OCI-LY1 (cell line): ENCODE measurements around the gene B4GALT1.

Experiments used
- H2AFZ ChIP-seq: fragments of 200-600 bp; sonication (generic), shearing (Covaris generic); 2 replicates; pipeline ENCODE4 v1.6.0; 2014; ENCODE audit warnings: antibody characterized with exemption, mild to moderate bottlenecking, low read length
- H3F3A ChIP-seq: fragments of 200-600 bp; sonication (generic), shearing (Covaris generic); 2 replicates; pipeline ENCODE4 v1.6.0; 2014; ENCODE audit warnings: mild to moderate bottlenecking, antibody characterized with exemption, low read length, moderate library complexity; ENCODE audit not compliant: insufficient read depth
- H3K27ac ChIP-seq: fragments of 200-600 bp; sonication (generic); 2 replicates; pipeline ENCODE4 v1.5.1; 2014; ENCODE audit warnings: low read length, mixed run types, mild to moderate bottlenecking, low read depth; ENCODE audit not compliant: poor library complexity, severe bottlenecking
- H3K27me3 ChIP-seq: fragments of 200-600 bp; sonication (generic); 2 replicates; pipeline ENCODE4 v1.6.0; 2014; ENCODE audit warnings: antibody characterized with exemption, mild to moderate bottlenecking, low read length, moderate library complexity; ENCODE audit not compliant: insufficient read depth
- H3K36me3 ChIP-seq: fragments of 200-600 bp; sonication (generic); 2 replicates; pipeline ENCODE4 v1.6.1; 2014; ENCODE audit warnings: mild to moderate bottlenecking, antibody characterized with exemption, low read length, moderate library complexity, mixed read lengths; ENCODE audit not compliant: insufficient read depth
- H3K4me1 ChIP-seq: fragments of 200-600 bp; sonication (generic); 2 replicates; pipeline ENCODE4 v1.5.1; 2014; ENCODE audit warnings: mild to moderate bottlenecking, low read length, moderate library complexity; ENCODE audit not compliant: insufficient read depth, severe bottlenecking
- H3K4me2 ChIP-seq: fragments of 200-600 bp; sonication (generic), shearing (Covaris generic); 2 replicates; pipeline ENCODE4 v1.6.1; 2014; ENCODE audit warnings: low read length
- H3K4me3 ChIP-seq: fragments of 200-600 bp; sonication (generic); 2 replicates; pipeline ENCODE4 v1.5.1; 2014; ENCODE audit warnings: low read length, low read depth, mild to moderate bottlenecking, mixed read lengths; ENCODE audit not compliant: poor library complexity, severe bottlenecking
- H3K79me2 ChIP-seq: fragments of 200-600 bp; shearing (Covaris generic); 2 replicates; pipeline ENCODE4 v1.6.1; 2016; ENCODE audit warnings: mixed run types, low read length, mixed read lengths; ENCODE audit not compliant: insufficient read depth
- H3K9ac ChIP-seq: fragments of 200-600 bp; sonication (generic), shearing (Covaris generic); 2 replicates; pipeline ENCODE4 v1.6.1; 2014; ENCODE audit warnings: mild to moderate bottlenecking, low read length, mixed read lengths
- H3K9me2 ChIP-seq: fragments of 200-600 bp; sonication (generic), shearing (Covaris generic); 2 replicates; pipeline ENCODE4 v1.6.1; 2014; ENCODE audit warnings: low read depth, mild to moderate bottlenecking, low read length, mixed read lengths
- H3K9me3 ChIP-seq: fragments of 200-600 bp; shearing (Covaris generic); 2 replicates; pipeline ENCODE4 v1.6.1; 2014; ENCODE audit warnings: low read length, mixed read lengths
- H4K20me1 ChIP-seq: fragments of 200-600 bp; sonication (generic), shearing (Covaris generic); 2 replicates; pipeline ENCODE4 v1.6.0; 2016; ENCODE audit warnings: mild to moderate bottlenecking, low read length; ENCODE audit not compliant: insufficient read depth
- EZH2 ChIP-seq: fragments of 200-600 bp; sonication (generic), shearing (Covaris generic); IDR thresholded peaks from 2 replicates; pipeline ENCODE4 v1.8.0; 2017; ENCODE audit warnings: borderline replicate concordance, mixed run types, mild to moderate bottlenecking, antibody characterized with exemption, low read length, moderate library complexity, mixed read lengths
- TF ChIP-seq, protein P1 (sequence below): fragments of 200-600 bp; sonication (generic), shearing (Covaris generic); IDR thresholded peaks from 2 replicates; pipeline ENCODE4 v1.5.1; 2017; ENCODE audit warnings: mild to moderate bottlenecking, antibody characterized with exemption, low read length, moderate library complexity, mixed read lengths

Gene B4GALT1

DNA sequence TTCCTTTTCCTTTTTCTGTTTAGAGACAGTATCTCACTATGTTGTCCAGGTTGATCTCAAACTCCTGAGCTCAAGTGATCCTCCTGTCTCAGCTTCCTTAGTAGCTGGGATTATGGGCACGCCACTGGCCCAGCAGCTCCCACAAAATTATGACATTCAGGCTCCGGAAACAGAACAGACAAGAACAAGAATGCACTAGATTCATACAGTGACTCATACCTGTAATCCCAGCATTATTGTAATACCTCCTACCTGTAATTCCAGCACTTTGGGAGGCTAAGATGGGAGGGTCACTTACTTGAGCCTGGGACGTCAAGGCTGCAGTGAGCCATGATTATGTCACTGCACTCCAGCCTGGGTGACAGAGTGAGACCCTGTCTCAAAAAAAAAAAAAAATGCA is 26.7 kb upstream of the B4GALT1 start:
- no peak overlapping the region for H3K27ac ChIP-seq
- H3K9ac ChIP-seq: no peak overlapping the region
- no peaks in the 10 kb centered on the region for H3F3A ChIP-seq
- no peaks in the 10 kb centered on the region for H3K4me1 ChIP-seq
- H4K20me1 ChIP-seq: no peaks in the 10 kb centered on the region
- H3K27me3 ChIP-seq: peaks cover 8% of the 10 kb centered on the region
- no peak overlapping the region for H3K4me2 ChIP-seq
- no peak overlapping the region for H2AFZ ChIP-seq
- no peaks in the 10 kb centered on the region for H3K9me2 ChIP-seq
- no peaks in the 10 kb centered on the region for H3K79me2 ChIP-seq
- no peaks in the 10 kb centered on the region for H3K9me3 ChIP-seq
- no peaks in the 10 kb centered on the region for H3K36me3 ChIP-seq
- TF ChIP-seq, protein P1, sequence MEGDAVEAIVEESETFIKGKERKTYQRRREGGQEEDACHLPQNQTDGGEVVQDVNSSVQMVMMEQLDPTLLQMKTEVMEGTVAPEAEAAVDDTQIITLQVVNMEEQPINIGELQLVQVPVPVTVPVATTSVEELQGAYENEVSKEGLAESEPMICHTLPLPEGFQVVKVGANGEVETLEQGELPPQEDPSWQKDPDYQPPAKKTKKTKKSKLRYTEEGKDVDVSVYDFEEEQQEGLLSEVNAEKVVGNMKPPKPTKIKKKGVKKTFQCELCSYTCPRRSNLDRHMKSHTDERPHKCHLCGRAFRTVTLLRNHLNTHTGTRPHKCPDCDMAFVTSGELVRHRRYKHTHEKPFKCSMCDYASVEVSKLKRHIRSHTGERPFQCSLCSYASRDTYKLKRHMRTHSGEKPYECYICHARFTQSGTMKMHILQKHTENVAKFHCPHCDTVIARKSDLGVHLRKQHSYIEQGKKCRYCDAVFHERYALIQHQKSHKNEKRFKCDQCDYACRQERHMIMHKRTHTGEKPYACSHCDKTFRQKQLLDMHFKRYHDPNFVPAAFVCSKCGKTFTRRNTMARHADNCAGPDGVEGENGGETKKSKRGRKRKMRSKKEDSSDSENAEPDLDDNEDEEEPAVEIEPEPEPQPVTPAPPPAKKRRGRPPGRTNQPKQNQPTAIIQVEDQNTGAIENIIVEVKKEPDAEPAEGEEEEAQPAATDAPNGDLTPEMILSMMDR: no peak
- no peak for TF ChIP-seq EZH2
- no peak overlapping the region for H3K4me3 ChIP-seq

DNA sequence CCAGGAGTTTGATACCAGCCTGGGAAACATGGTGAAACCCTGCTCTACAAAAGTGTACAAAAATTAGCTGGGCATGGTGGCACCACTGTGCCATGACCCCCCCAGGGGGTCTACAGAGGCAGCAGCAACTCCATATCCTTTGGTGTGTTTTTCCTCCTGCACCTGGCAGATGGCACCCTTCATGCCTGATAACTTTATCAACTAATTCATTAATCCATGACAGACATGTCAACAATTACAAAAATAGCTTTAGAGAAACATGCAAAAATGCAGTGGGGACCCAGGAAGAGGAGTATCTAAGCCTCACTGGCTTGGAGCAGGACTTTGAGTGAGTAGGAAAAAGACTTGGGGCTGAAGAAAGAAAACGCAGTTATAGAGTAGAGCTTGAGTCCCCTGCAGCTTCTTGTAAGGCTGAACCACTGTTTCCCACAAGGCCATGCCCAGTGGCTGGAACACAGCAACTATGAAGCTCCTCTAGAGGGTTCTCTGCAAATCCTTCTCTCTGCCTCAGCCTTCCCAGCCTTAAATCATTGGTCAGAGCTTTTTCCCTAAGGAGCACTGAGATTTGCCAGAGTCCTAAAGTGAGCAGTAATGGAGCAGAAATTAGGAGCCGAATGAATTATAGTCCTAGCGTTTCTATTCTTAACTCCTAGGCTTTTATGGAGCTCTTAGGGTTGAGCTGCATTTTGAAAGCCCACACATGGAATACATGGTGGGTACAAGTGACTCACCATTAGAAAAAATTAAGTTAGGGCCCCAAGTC is 25.5 kb upstream of the B4GALT1 start:
- H3K36me3 ChIP-seq: no peaks in the 10 kb centered on the region
- H3K4me1 ChIP-seq: no peaks in the 10 kb centered on the region
- H4K20me1 ChIP-seq: no peaks in the 10 kb centered on the region
- H3K9ac ChIP-seq: no peak overlapping the region
- no peak overlapping the region for H2AFZ ChIP-seq
- TF ChIP-seq EZH2: no peak
- TF ChIP-seq, protein P1: no peak
- no peak overlapping the region for H3K4me3 ChIP-seq
- H3K9me3 ChIP-seq: no peaks in the 10 kb centered on the region
- no peaks in the 10 kb centered on the region for H3K9me2 ChIP-seq
- H3K27me3 ChIP-seq: peaks cover 13% of the 10 kb centered on the region; the same call in 1 of the 2 replicates
- no peak overlapping the region for H3K27ac ChIP-seq
- H3K4me2 ChIP-seq: no peak overlapping the region
- H3K79me2 ChIP-seq: no peaks in the 10 kb centered on the region
- no peaks in the 10 kb centered on the region for H3F3A ChIP-seq

DNA sequence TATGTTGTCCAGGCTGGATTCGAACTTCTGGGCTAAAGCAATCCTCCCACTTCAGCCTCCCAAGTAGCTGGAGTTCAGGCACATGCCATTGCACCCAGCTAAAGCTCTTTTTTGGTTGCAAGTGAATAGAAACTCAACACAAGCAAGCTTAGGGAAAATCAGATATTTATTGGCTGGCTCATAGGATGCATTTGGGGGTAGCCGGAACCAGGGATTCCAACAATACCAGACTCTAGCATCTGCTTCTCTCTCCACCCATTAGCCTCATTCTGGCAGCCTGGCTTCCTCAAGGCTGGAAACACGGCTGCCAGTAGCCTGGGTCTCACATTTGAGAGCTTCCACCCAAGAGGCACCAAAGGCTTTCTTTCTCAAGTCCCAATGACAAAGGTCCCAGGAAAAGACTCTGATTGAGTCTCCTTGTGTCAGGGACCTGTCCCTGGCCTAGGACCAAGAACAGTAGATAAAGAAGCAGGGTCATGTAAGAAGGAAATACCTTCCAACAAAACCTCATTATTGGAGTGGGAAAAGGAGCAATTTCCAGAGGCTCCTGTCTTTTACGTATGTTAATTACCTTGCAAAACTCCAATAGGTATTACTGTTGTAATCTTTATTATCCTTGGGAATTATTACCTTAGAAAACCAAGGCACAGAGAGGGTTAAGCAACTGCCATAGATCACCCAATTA is 23.0 kb upstream of the B4GALT1 start:
- Histone ChIP-seq H3K79me2 (no peaks in the 10 kb centered on the region), H3K4me3 (no peak overlapping the region), H3K4me2 (no peak overlapping the region), H2AFZ (no peak overlapping the region), H3F3A (no peaks in the 10 kb centered on the region), H3K9ac (no peak overlapping the region), H3K27ac (no peak overlapping the region), H3K36me3 (no peaks in the 10 kb centered on the region), H3K9me2 (no peaks in the 10 kb centered on the region), H4K20me1 (no peaks in the 10 kb centered on the region), H3K9me3 (no peaks in the 10 kb centered on the region), H3K4me1 (no peaks in the 10 kb centered on the region), H3K27me3 (peaks cover 13% of the 10 kb centered on the region; the same call in 1 of the 2 replicates)
- no peak for TF ChIP-seq EZH2
